Measurements from ENCODE around the gene GUCY2C.

Gene GUCY2C

GRCh38 chr12:14652483-14652882, 43.9 kb downstream of the GUCY2C start (continued):
- TF ChIP-seq PATZ1 (CRISPR knock-in tag; IDR thresholded peaks at IDR 0.05; ENCODE audit: borderline replicate concordance) = no peak

GRCh38 chr12:14651371-14651770, 45.0 kb downstream of the GUCY2C start:
- TF ChIP-seq CREB5 (CRISPR knock-in tag; IDR thresholded peaks at IDR 0.05; ENCODE audit: low read depth) (no peak), ESRRG (CRISPR knock-in tag; IDR thresholded peaks at IDR 0.05) (no peak), TSHZ2 (CRISPR knock-in tag; IDR thresholded peaks at IDR 0.05) (no peak), PPARA (CRISPR knock-in tag; IDR thresholded peaks at IDR 0.05; ENCODE audit: borderline replicate concordance) (no peak), BACH2 (CRISPR knock-in tag; IDR thresholded peaks at IDR 0.05; ENCODE audit: borderline replicate concordance) (no peak), OSR1 (CRISPR knock-in tag; IDR thresholded peaks at IDR 0.05) (no peak), CSDC2 (CRISPR knock-in tag; IDR thresholded peaks at IDR 0.05) (no peak), CSRNP3 (CRISPR knock-in tag; IDR thresholded peaks at IDR 0.05) (no peak), RARB (CRISPR knock-in tag; IDR thresholded peaks at IDR 0.05) (no peak), POU6F1 (CRISPR knock-in tag; IDR thresholded peaks at IDR 0.05; ENCODE audit: borderline replicate concordance, low read depth) (no peak), GLIS3 (CRISPR knock-in tag; IDR thresholded peaks at IDR 0.05) (no peak), ARNTL (CRISPR knock-in tag; IDR thresholded peaks at IDR 0.05; ENCODE audit: borderline replicate concordance, low read depth) (no peak), TCF4 (CRISPR knock-in tag; IDR thresholded peaks at IDR 0.05; ENCODE audit: borderline replicate concordance) (no peak), ZNF70 (CRISPR knock-in tag; IDR thresholded peaks at IDR 0.05) (no peak), ISL1 (CRISPR knock-in tag; IDR thresholded peaks at IDR 0.05) (no peak)
- ATAC-seq = no peak

GRCh38 chr12:14650789-14651188, 45.6 kb downstream of the GUCY2C start:
- ATAC-seq = no peak
- TF ChIP-seq RARB (CRISPR knock-in tag; IDR thresholded peaks at IDR 0.05) (no peak), CSDC2 (CRISPR knock-in tag; IDR thresholded peaks at IDR 0.05) (no peak), TOX (CRISPR knock-in tag; IDR thresholded peaks at IDR 0.05; ENCODE audit: borderline replicate concordance) (no peak), OSR1 (CRISPR knock-in tag; IDR thresholded peaks at IDR 0.05) (no peak), CREB5 (CRISPR knock-in tag; IDR thresholded peaks at IDR 0.05; ENCODE audit: low read depth) (no peak), PPARA (CRISPR knock-in tag; IDR thresholded peaks at IDR 0.05; ENCODE audit: borderline replicate concordance) (no peak), ARNTL (CRISPR knock-in tag; IDR thresholded peaks at IDR 0.05; ENCODE audit: borderline replicate concordance, low read depth) (no peak)
